GM12878 (cell line): ENCODE results near the gene OPRM1. TPM values are rescaled to one million over a fixed set of nuclear protein-coding genes. Genes with fewer than 3 reads are reported as not detected.

Experiments used
- ATAC-seq: fragments of 200-7000 bp; cut with Tn5 transposase; 3 replicates; pipeline ENCODE4 v1.9.1; 2020; ENCODE audit warnings: mild to moderate bottlenecking, moderate library complexity
- BruUV-seq: library from RNA; stranded (reverse); fragments of 400-500 nt; replicated peaks from 2 replicates; lab custom pipeline; 2021; lab: Mats Ljungman, UMichigan
- CTCF ChIA-PET: fragments of 300-600 bp; sonication (Branson Sonifier 250); formaldehyde crosslinking; extraction: SDS; loops from one replicate; lab custom pipeline; 2021; ENCODE audit warnings: inconsistent platforms; lab: Yijun Ruan, JAX
- POLR2A ChIA-PET: fragments of 350-600 bp; formaldehyde crosslinking; extraction: SDS; loops from one replicate; lab custom pipeline; 2021; ENCODE audit warnings: inconsistent platforms; lab: Charles Lee
- RAD21 ChIA-PET: fragments of 300-600 bp; sonication (Branson Sonifier 250); formaldehyde crosslinking; loops from one replicate; lab custom pipeline; 2023; ENCODE audit warnings: antibody characterized with exemption; ENCODE audit not compliant: unreplicated experiment; lab: Charles Lee
- SMC1A ChIA-PET: fragments of 300-600 bp; sonication (Branson Sonifier 250); formaldehyde crosslinking; loops from one replicate; lab custom pipeline; 2023; ENCODE audit not compliant: unreplicated experiment, uncharacterized antibody; lab: Charles Lee
- DNase-seq: peaks from one replicate; pipeline ENCODE4 v3.0.0-alpha.2; 2011; ENCODE audit warnings: low read depth, low spot score
- FAIRE-seq: peaks from 3 replicates; lab custom pipeline; 2011; peaks lifted over from hg19 to GRCh38; lab: Jason Lieb, UNC
- H2AFZ ChIP-seq: 2 replicates; pipeline ENCODE4 v1.6.0; 2011; ENCODE audit warnings: low read depth, low read length, control low read depth; ENCODE audit not compliant: control insufficient read depth
- H3K27ac ChIP-seq: 2 replicates; pipeline ENCODE4 v1.5.1; 2011; ENCODE audit warnings: control low read depth; ENCODE audit not compliant: control insufficient read depth, insufficient read depth
- H3K27me3 ChIP-seq, 2 experiments: replicated peaks in 1 of 2; 2 replicates each; pipeline versions ENCODE4 v1.6.0 to v1.6.1; 2011; ENCODE audit warnings: low read length in 1 of 2; ENCODE audit not compliant: control insufficient read depth in 2 of 2, insufficient read depth in 2 of 2
- H3K36me3 ChIP-seq, 2 experiments: 2 replicates each; pipeline ENCODE4 v1.5.1; 2011; ENCODE audit warnings: low read length in 1 of 2; ENCODE audit not compliant: control insufficient read depth in 2 of 2, insufficient read depth in 2 of 2
- H3K4me1 ChIP-seq: 2 replicates; pipeline ENCODE4 v1.6.1; 2011; ENCODE audit warnings: mild to moderate bottlenecking, low read length, moderate library complexity, mixed read lengths; ENCODE audit not compliant: control insufficient read depth, insufficient read depth
- H3K4me2 ChIP-seq: 2 replicates; pipeline ENCODE4 v1.6.0; 2011; ENCODE audit warnings: control low read depth; ENCODE audit not compliant: control insufficient read depth, insufficient read depth
- H3K4me3 ChIP-seq: fragments of 200-600 bp; sonication (generic); 2 replicates; pipeline ENCODE4 v1.5.1; 2016
- H3K79me2 ChIP-seq: 2 replicates; pipeline ENCODE4 v1.6.0; 2011; ENCODE audit warnings: low read length; ENCODE audit not compliant: control insufficient read depth, insufficient read depth
- H3K9ac ChIP-seq: 2 replicates; pipeline ENCODE4 v1.8.0; 2011; ENCODE audit warnings: low read length, control low read depth, mixed read lengths; ENCODE audit not compliant: control insufficient read depth, insufficient read depth
- H3K9me3 ChIP-seq: replicated peaks from 3 replicates; pipeline ENCODE4 v1.5.1; 2011; ENCODE audit warnings: mild to moderate bottlenecking, low read length; ENCODE audit not compliant: control insufficient read depth, insufficient read depth
- H4K20me1 ChIP-seq: 2 replicates; pipeline ENCODE4 v1.6.0; 2011; ENCODE audit not compliant: control insufficient read depth, insufficient read depth
- ATF2 ChIP-seq: IDR thresholded peaks from 2 replicates; pipeline ENCODE4 v1.6.1; 2012; ENCODE audit warnings: low read length, inconsistent platforms
- BMI1 ChIP-seq: fragments of 450-650 bp; IDR thresholded peaks from 2 replicates; pipeline ENCODE4 v1.6.1; 2016; ENCODE audit warnings: mild to moderate bottlenecking, moderate library complexity, borderline replicate concordance
- IKZF1 ChIP-seq: fragments of 450-650 bp; conservative IDR thresholded peaks from 2 replicates; pipeline ENCODE4 v1.6.1; 2017; ENCODE audit warnings: antibody characterized with exemption, mild to moderate bottlenecking
- IKZF2 ChIP-seq, 2 experiments: fragments of 450-650 bp; IDR thresholded peaks; 2 replicates each; pipeline ENCODE4 v1.6.1; 2017; ENCODE audit warnings: mild to moderate bottlenecking in 2 of 2, moderate library complexity in 2 of 2
- LARP7 ChIP-seq: fragments of 450-650 bp; IDR thresholded peaks from 2 replicates; pipeline ENCODE4 v1.6.1; 2017; ENCODE audit warnings: mild to moderate bottlenecking
- RELB ChIP-seq: fragments of 450-650 bp; IDR thresholded peaks from 2 replicates; pipeline ENCODE4 v1.6.1; 2017; ENCODE audit warnings: low read depth, mild to moderate bottlenecking, moderate library complexity
- SRF ChIP-seq, 2 experiments: IDR thresholded peaks; 2 replicates each; pipeline ENCODE4 v1.6.1; 2011; ENCODE audit warnings: low read depth in 2 of 2, low read length in 2 of 2, mild to moderate bottlenecking in 1 of 2, moderate library complexity in 1 of 2
- WRNIP1 ChIP-seq: IDR thresholded peaks from 2 replicates; pipeline ENCODE4 v1.6.1; 2011; ENCODE audit warnings: low read depth, low read length, improper control_type of control experiment, borderline replicate concordance
- ZNF217 ChIP-seq: fragments of 450-650 bp; IDR thresholded peaks from 2 replicates; pipeline ENCODE4 v1.6.1; 2017; ENCODE audit warnings: antibody characterized with exemption, mild to moderate bottlenecking
- WGBS: methylation state at CpG from one replicate; pipeline ENCODE4 v1.1.6; 2016; ENCODE audit warnings: low lambda C conversion rate; ENCODE audit not compliant: insufficient replicate concordance, insufficient coverage; ENCODE audit errors: missing lambda C conversion rate; 5-methylcytosine and 5-hydroxymethylcytosine counted together
- in situ Hi-C: fragments of 300-500 bp; cut with MboI; formaldehyde crosslinking; loops from 9 replicates; pipeline ENCODE4 v1.14.3; 2018; ENCODE audit warnings: mixed read lengths
- intact Hi-C: fragments of 100-400 bp; cut with micrococcal nuclease; formaldehyde crosslinking; loops from one replicate; pipeline ENCODE4 v1.14.2; 2022; ENCODE audit not compliant: unreplicated experiment
- polyA plus RNA-seq, 11 experiments: library from polyadenylated mRNA; depleted of rRNA in 4 of 11; unstranded in 6 of 11; stranded (reverse) in 5 of 11; fragments of >200 nt; fragmentation: Nextera tagmentation in 4 of 11; fragmentation: Illumina TruSeq in 1 of 11; extraction: Ambion mirVana in 4 of 11; extraction: Trizol in 1 of 11; gene quantifications; 1 replicate in 1 of 11; 2 replicates in 10 of 11; pipeline versions ENCODE4 v1.2.1 to v1.2.3, GENCODE V29; 2011 to 2016; ENCODE audit warnings: inconsistent platforms in 2 of 11, missing spikeins in 2 of 11, low read depth in 1 of 11
- total RNA-seq, 4 experiments: library from RNA; depleted of rRNA in 3 of 4; stranded (reverse); fragments of >200 nt in 3 of 4; fragmentation: Illumina TruSeq in 1 of 4; extraction: Trizol in 1 of 4; gene quantifications; 2 replicates each; pipeline versions ENCODE4 v1.2.1 to v1.2.3, GENCODE V29; 2013 to 2021
- TF ChIP-seq, protein P1 (sequence below): fragments of 450-650 bp; conservative IDR thresholded peaks from 2 replicates; pipeline ENCODE4 v1.6.1; 2017; ENCODE audit warnings: mild to moderate bottlenecking, moderate library complexity
- TF ChIP-seq, protein P2 (sequence below): IDR thresholded peaks from 2 replicates; pipeline ENCODE4 v1.6.1; 2011; ENCODE audit warnings: borderline replicate concordance, low read depth, mild to moderate bottlenecking, moderate library complexity, low read length; ENCODE audit not compliant: insufficient read depth, poor library complexity, severe bottlenecking

The OPRM1 gene
- total and polyA plus RNA-seq, 10 of the 15 experiments (the other 5 are each of a cell fraction or from before 2014, with no cell fraction given) = not detected

DNA sequence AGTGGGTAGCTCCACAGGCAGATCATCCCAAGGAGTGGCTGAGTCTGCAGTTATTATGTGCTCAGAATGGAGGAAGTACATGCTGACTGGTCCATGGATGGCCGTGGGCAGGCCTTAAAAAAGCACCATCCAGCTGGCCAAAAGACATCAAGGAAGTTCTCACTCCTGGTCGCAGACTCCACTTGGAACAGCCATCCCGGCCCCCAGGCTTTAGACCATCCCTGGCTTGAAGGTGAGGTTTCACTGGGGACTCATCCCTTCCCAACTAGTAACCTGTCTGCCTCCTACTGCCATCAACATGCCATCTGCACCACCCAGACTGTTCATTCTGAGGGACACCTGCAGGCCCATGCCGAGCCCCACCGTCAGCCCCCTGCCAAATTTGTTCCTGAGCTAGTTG is 36.1 kb upstream of the OPRM1 start:
- Histone ChIP-seq H3K27me3 (no peaks in the 10 kb centered on the region; a peak in 1 of 4 replicates), H3K9ac (no peak overlapping the region), H3K9me3 (no peaks in the 10 kb centered on the region), H3K79me2 (no peaks in the 10 kb centered on the region), H3K4me1 (no peaks in the 10 kb centered on the region), H3K4me3 (no peak overlapping the region), H4K20me1 (no peaks in the 10 kb centered on the region), H3K4me2 (no peak overlapping the region), H3K27ac (no peak overlapping the region), H3K36me3 (no peaks in the 10 kb centered on the region; a peak in 1 of 4 replicates), H2AFZ (no peak overlapping the region)
- in situ Hi-C loops (no loop called here), intact Hi-C loops (no loop called here)
- RAD21 ChIA-PET = no interaction called here
- DNase-seq (no peak), FAIRE-seq (no peak), ATAC-seq (no peak)
- POLR2A ChIA-PET = interaction anchor here (0.6 kb wide), 1 partner anchor 87 kb away, joined by 3 read pairs; no protein-coding TSS in a partner anchor
- no TSS peak for BruUV-seq
- 15% methylated on average over 5 of the region's 5 CpGs for WGBS
- TF ChIP-seq ZNF217 (no peak), BMI1 (no peak), SRF (IDR thresholded peaks at IDR 0.05; ENCODE audit: low read depth in 2 of 2, low read length in 2 of 2) (no peak), WRNIP1 (no peak)
- TF ChIP-seq, protein P1, sequence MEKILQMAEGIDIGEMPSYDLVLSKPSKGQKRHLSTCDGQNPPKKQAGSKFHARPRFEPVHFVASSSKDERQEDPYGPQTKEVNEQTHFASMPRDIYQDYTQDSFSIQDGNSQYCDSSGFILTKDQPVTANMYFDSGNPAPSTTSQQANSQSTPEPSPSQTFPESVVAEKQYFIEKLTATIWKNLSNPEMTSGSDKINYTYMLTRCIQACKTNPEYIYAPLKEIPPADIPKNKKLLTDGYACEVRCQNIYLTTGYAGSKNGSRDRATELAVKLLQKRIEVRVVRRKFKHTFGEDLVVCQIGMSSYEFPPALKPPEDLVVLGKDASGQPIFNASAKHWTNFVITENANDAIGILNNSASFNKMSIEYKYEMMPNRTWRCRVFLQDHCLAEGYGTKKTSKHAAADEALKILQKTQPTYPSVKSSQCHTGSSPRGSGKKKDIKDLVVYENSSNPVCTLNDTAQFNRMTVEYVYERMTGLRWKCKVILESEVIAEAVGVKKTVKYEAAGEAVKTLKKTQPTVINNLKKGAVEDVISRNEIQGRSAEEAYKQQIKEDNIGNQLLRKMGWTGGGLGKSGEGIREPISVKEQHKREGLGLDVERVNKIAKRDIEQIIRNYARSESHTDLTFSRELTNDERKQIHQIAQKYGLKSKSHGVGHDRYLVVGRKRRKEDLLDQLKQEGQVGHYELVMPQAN = no peak
- SMC1A ChIA-PET = no interaction called here
- CTCF ChIA-PET = interaction anchor here (1.2 kb wide), 1 partner anchor 10 kb away, joined by 4 read pairs; no protein-coding TSS in a partner anchor

DNA sequence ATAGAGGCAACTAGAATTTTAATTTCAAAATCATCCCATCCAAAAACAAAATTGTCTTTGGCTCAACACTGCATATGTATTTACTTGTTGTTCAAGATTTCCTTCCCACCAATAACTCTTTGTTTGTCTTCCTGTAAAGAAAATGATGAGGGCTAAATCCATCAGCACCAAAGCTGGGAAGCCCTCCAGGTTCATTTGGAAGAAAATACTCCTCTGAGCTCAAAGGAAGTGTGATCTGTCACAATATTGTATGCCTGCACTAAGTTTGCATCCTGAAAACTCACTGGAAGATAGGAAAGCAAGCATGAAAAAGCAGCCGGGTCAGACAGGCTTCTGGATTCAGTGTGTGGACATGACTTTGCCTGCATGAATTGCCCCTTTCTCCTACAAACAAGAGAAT is 28.7 kb upstream of the OPRM1 start:
- in situ Hi-C loops = no loop called here
- intact Hi-C loops = no loop called here
- Histone ChIP-seq H3K9me3 (no peaks in the 10 kb centered on the region), H3K27me3 (no peaks in the 10 kb centered on the region), H3K36me3 (no peaks in the 10 kb centered on the region), H3K4me2 (no peak overlapping the region), H3K79me2 (no peaks in the 10 kb centered on the region), H4K20me1 (no peaks in the 10 kb centered on the region), H2AFZ (no peak overlapping the region), H3K4me1 (no peaks in the 10 kb centered on the region), H3K9ac (no peak overlapping the region), H3K4me3 (no peak overlapping the region), H3K27ac (no peak overlapping the region)
- ChIA-PET CTCF (no interaction called here), RAD21 (no interaction called here), POLR2A (no interaction called here), SMC1A (no interaction called here)
- DNase-seq (no peak), FAIRE-seq (no peak), ATAC-seq (no peak)
- 44% methylated on average over 1 of the region's 1 CpG for WGBS
- TF ChIP-seq ATF2 (no peak), LARP7 (no peak), IKZF1 (no peak), IKZF2 (IDR thresholded peaks at IDR 0.05) (no peak), RELB (no peak)
- TF ChIP-seq, protein P2, sequence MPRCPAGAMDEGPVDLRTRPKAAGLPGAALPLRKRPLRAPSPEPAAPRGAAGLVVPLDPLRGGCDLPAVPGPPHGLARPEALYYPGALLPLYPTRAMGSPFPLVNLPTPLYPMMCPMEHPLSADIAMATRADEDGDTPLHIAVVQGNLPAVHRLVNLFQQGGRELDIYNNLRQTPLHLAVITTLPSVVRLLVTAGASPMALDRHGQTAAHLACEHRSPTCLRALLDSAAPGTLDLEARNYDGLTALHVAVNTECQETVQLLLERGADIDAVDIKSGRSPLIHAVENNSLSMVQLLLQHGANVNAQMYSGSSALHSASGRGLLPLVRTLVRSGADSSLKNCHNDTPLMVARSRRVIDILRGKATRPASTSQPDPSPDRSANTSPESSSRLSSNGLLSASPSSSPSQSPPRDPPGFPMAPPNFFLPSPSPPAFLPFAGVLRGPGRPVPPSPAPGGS = no peak
- no TSS peak for BruUV-seq
